VCaP (cell line): Measurements from ENCODE around the gene PMS1.

Experiments used
- H3K27ac ChIP-seq: fragments of 450-650 bp; 2 replicates; pipeline ENCODE4 v1.5.1; 2017
- TF ChIP-seq, protein P1 (sequence below): fragments of 450-650 bp; conservative IDR thresholded peaks from 2 replicates; pipeline ENCODE4 v1.5.1; 2017; ENCODE audit warnings: mild to moderate bottlenecking, moderate library complexity

The PMS1 gene

DNA sequence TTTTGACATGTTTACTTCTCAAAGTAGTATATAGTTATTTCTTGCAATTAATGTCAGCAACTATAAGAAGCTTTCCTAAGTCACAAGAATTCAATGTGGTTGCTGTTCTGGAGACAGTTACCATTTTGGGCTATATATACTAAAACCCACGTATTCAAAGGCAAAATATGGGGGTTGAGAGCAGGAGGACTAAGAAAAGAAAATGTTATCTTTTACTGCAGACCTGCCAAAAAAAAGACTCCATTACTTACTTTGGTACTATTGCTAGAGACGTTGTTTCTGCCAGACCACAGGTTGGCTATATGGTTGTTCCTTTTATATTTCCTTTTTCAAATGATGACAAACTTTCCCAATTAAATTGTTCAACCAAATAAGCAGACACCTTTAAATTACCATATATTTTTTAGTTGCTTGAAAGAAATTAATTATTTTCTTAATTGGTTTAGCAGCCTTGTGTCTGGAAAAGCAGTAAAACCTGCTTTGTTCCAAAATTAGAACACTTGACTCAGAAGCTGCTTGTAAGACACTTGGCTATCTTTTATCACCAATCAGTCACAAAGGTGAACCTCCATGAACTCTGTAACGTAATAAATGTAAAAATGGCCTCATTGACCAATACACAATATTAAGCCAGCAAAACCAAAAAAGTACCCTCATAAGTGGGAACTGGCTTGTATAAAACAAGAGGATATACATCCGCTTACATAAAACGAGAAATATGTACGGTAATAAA, 13.5 kb upstream of the PMS1 start:
- no peak overlapping the region for H3K27ac ChIP-seq
- TF ChIP-seq, protein P1, sequence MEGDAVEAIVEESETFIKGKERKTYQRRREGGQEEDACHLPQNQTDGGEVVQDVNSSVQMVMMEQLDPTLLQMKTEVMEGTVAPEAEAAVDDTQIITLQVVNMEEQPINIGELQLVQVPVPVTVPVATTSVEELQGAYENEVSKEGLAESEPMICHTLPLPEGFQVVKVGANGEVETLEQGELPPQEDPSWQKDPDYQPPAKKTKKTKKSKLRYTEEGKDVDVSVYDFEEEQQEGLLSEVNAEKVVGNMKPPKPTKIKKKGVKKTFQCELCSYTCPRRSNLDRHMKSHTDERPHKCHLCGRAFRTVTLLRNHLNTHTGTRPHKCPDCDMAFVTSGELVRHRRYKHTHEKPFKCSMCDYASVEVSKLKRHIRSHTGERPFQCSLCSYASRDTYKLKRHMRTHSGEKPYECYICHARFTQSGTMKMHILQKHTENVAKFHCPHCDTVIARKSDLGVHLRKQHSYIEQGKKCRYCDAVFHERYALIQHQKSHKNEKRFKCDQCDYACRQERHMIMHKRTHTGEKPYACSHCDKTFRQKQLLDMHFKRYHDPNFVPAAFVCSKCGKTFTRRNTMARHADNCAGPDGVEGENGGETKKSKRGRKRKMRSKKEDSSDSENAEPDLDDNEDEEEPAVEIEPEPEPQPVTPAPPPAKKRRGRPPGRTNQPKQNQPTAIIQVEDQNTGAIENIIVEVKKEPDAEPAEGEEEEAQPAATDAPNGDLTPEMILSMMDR: no peak

DNA sequence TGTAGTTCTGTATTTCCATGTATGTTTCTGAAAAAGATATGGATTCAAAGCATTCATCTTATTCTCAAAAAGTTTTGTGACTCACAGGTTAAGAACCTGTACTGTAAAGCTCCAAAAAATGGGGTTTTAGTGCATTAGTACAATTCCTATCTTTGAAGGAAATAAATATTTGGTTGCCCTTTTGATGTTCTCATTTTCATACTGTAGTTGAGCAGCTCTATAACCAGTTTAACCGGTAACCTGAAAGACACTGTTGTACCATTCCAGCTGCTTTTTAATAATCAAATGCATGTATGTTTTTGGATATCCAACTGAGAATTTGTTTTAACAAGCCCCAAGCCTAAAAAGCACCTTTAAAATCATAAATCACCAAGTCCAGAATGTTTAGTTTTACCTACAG, 12.0 kb upstream of the PMS1 start:
- peak overlapping the region; percentile 51 for H3K27ac ChIP-seq
- TF ChIP-seq, protein P1: no peak

DNA sequence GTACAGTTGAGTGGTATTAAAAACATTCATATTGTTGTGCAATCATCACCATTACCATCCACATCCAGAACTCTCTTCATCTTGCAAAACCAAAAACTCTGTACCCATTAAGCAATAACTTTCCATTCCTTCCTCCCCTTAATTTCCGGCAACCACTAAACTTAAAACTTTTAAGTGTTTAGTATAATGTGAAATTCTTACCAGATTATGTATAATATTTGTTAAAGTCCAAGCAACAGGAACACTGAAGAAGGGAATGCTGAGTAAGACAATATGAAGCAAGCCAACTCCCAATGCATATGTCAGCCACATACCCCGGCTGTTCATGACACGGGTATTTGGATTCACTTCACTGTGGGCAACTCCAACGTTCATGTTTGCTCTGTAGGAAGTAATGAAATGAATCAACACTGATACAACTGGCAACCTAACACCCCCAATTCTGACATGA, 2.0 kb upstream of the PMS1 start:
- TF ChIP-seq, protein P1: no peak
- peak overlapping the region; percentile 88 for H3K27ac ChIP-seq

DNA sequence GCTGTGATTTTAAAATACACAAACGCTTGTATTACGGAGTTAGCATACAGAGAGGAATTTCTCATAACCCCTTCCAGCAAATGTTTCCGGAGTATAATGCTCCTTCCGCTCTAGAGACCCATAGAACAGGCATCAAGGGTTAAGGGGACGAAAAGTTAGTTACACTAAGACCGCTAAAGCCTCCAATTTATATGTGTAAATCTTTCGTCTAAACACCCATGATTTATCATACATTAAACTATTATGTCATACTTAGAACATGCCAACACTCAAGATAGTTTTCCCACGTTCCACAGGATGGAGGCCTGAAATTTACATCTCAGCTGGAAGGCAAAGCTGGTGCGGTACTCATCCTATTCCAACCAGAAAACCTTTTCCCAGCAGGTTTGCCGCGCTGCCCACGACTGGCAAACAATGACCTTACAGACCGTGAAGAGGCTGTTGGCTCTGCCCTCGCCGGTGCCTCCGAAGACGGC, 761 bp upstream of the PMS1 start:
- TF ChIP-seq, protein P1: no peak
- H3K27ac ChIP-seq: peak overlapping the region; percentile 88

DNA sequence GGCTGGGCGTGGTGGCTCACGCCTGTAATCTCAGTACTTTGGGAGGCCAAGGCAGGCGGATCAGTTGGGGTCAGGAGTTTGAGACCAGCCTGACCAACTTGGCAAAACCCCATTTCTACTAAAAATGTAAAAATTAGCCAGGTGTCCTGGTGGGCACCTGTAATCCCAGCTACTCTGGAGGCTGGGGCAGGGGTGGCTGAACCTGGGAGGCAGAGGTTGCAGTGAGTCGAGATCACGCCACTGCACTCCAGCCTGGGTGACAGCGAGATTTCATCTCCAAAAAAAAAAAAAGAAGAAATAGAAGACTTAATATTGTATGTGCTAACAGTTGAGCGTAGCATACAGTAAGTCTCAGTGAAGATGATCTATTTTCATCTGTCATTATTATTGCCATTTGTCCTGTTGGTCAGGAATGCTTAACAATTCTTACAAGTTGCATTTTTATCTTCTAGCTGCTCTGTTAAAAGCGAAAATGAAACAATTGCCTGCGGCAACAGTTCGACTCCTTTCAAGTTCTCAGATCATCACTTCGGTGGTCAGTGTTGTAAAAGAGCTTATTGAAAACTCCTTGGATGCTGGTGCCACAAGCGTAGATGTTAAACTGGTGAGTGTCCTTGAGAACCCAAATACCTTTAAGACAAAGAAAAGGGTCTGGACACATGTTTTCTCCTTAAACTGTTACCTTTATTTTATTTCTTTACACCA, 7.2 kb downstream of the PMS1 start:
- TF ChIP-seq, protein P1: no peak
- no peak overlapping the region for H3K27ac ChIP-seq

DNA sequence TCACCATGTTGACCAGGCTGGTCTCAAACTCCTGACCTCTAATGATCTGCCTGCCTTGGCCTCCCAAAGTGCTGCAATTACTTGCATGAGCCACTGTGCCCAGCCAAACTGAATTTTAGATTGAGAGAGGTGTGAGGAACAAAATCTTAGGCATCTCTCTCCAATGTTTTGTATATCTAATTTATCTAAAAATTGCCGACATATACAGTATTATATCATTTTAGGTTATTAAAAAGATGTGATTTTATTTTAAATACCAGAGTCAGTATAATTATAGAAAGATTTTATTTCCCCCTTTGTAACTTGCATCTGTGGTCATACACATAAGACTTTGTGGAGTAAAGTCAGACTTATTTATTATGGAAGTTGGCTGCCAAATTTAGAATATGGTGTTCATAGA, 10.1 kb downstream of the PMS1 start:
- TF ChIP-seq, protein P1: no peak
- H3K27ac ChIP-seq: no peak overlapping the region

DNA sequence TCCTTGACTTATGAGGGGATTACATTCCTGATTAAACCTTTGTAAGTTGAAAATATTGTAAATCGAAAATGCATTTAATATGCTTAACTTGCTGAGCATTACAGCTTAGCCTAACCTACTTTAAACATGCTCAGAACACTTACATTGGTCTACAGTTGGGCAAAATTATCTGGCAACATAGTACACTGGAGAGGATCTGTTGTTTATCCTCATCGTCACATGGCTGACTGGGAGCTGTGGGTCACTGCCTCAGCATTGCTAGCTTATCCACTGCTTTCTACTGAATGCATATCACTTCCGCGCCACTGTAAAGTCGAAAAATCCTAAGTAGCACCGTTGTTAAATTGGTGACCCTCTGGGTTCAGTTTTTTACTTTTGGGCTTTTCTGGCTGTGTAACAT, 13.7 kb downstream of the PMS1 start:
- TF ChIP-seq, protein P1: no peak
- H3K27ac ChIP-seq: peak overlapping the region; percentile 15; the same call in 1 of the 2 replicates
